ENCODE data around the gene GRIK2.

The GRIK2 gene

DNA sequence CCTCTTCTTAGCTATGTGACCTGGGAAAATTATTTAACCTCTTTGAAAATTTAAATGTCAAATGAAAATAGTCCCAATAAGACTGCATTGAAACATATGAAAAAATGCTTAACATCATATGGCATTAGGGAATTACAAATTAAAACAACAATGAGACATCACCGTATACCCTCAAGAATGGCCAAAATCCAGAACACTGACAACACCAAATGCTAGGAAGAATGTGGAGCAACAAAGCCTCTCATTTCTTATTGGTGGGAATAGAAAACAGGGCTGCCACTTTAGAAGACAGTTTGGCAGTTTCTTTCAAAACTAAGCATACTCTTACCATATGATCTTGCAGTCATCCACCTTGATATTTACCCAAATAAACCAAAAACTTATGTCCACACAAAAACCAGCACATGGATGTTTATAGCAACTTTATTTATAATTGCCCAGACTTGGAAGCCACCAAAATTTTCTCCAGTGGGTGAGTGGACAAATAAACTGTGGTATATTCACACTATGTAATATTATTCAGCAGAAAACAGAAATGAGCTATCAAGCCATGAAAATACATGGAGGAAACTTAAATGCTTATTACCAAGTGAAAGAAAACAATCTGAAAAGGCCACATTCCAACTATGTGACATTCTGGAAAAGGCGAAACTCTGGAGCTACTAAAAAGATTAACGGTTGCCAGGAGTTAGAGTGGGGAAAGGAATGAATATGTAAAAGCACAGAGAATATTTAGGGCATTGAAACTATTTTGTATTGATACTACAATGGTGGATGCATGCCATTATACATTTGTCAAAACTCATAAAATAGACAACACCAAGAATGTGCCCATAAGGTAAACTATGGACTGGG is 459.9 kb downstream of the GRIK2 start:
- H3K9me3 Mint-ChIP-seq (ENCODE audit: low read depth) = no peaks in the 10 kb centered on the region
- H3K27me3 Mint-ChIP-seq = no peaks in the 10 kb centered on the region
- no peaks in the 10 kb centered on the region for H3K4me1 Mint-ChIP-seq (ENCODE audit: low read depth)
- H3K27ac Mint-ChIP-seq = no peak overlapping the region
- H3K4me3 Mint-ChIP-seq = no peak overlapping the region
- H3K36me3 Mint-ChIP-seq = no peaks in the 10 kb centered on the region

DNA sequence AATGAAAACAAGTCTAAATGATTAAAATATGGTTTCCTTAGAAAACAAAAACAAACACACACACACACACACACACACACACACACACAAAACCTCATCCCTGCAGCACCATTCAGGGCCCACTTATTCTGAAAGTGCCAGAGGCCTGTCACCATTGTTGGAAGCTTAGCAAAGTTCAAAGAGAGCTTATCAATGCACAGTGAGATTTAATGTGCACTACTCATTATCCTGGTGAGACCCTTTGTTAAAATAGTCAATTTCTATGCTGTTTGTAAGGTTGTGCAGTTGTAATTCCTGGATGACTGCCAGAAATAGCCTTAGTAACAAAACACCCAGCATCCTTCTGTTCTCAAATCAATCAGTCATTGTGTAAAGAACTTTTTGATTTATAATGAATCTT is 482.9 kb downstream of the GRIK2 start:
- no peak overlapping the region for H3K4me3 Mint-ChIP-seq

DNA sequence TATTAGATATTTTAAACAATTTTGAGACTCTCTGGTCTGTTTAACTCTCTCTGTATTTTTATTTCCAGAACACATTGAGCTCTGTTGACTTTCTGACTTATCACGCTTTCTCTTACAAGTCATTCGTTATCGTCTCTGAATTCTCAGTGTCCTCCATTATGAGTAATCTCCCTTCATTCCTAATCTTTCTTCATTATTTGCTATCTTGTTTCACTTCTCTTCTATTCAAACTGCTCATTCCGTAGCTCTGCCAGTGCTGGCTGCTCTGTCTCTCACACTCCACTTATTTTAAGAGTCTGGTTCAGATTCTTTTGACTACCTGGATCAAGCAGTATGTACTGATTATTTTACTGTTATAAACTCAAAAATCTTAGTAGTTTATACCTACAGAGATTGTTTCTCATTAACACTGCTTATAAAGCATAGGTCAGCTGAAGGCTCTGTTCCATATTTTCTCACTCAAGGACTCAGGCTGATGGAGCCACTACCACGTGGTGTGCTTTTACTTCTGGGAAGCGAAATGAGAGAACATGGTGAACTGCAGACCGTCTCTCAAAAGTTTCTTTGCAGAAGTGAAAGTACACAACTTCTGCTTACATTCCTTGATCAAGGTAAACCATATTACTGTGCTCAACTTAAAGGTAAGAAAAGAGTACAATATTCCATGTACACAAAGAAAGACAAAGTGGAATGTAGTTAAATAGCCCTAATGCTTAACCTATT is 485.2 kb downstream of the GRIK2 start:
- H3K27ac Mint-ChIP-seq = no peak overlapping the region
- peaks cover 9% of the 10 kb centered on the region for H3K9me3 Mint-ChIP-seq (ENCODE audit: low read depth)
- H3K27me3 Mint-ChIP-seq = no peaks in the 10 kb centered on the region
- H3K4me1 Mint-ChIP-seq (ENCODE audit: low read depth) = no peaks in the 10 kb centered on the region
- H3K36me3 Mint-ChIP-seq = no peaks in the 10 kb centered on the region
- H3K4me3 Mint-ChIP-seq = no peak overlapping the region

More for the DNA sequence above, 482.9 kb downstream of the GRIK2 start:
- Mint-ChIP-seq H3K36me3 (no peaks in the 10 kb centered on the region), H3K27me3 (no peaks in the 10 kb centered on the region), H3K27ac (no peak overlapping the region), H3K9me3 (ENCODE audit: low read depth) (peaks cover 3% of the 10 kb centered on the region), H3K4me1 (ENCODE audit: low read depth) (no peaks in the 10 kb centered on the region)

DNA sequence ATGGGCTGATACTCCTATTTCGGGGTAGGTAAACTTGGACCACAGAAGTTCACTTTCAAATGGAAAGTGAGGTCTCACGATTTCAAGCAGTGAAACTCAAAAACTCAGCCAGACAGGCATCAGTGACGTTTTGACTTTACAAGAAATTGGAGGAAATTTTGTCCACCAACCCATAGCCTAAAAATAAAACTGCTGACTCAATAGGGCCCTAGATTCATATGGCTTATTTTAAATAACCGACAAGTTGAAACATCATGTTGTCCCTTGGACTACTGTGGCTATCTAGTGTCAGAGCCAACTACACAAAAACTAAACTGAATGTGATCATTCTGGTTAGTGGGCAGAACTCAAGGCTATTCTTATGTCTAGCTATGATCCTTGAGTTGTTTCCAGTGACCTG is 486.3 kb downstream of the GRIK2 start:
- H3K4me3 Mint-ChIP-seq = no peak overlapping the region
- H3K36me3 Mint-ChIP-seq = no peaks in the 10 kb centered on the region
- H3K27me3 Mint-ChIP-seq = no peaks in the 10 kb centered on the region
- H3K27ac Mint-ChIP-seq = no peak overlapping the region
- H3K4me1 Mint-ChIP-seq (ENCODE audit: low read depth) = no peaks in the 10 kb centered on the region
- H3K9me3 Mint-ChIP-seq (ENCODE audit: low read depth) = peaks cover 12% of the 10 kb centered on the region

DNA sequence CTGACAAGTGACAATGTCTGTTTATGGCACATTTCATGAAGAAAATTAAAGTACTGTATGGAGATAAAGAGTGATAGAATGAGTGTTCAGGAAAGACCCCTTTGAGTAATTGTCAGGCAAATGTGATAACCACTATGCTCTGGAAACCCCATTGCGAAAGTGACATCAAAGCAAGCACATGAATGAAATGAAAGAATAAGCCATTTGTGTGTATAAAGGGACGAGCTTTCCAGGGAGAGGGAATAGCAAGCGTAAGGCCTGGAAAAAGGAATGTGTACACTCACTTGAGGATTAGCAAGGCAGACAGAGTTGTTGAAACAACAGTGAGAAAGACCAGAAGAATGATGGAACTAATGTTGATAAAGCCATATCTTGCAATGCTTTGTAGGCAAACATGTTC is 490.0 kb downstream of the GRIK2 start:
- Mint-ChIP-seq H3K9me3 (ENCODE audit: low read depth) (peaks cover 12% of the 10 kb centered on the region), H3K27me3 (no peaks in the 10 kb centered on the region), H3K4me3 (no peak overlapping the region), H3K36me3 (no peaks in the 10 kb centered on the region), H3K27ac (no peak overlapping the region), H3K4me1 (ENCODE audit: low read depth) (no peaks in the 10 kb centered on the region)

DNA sequence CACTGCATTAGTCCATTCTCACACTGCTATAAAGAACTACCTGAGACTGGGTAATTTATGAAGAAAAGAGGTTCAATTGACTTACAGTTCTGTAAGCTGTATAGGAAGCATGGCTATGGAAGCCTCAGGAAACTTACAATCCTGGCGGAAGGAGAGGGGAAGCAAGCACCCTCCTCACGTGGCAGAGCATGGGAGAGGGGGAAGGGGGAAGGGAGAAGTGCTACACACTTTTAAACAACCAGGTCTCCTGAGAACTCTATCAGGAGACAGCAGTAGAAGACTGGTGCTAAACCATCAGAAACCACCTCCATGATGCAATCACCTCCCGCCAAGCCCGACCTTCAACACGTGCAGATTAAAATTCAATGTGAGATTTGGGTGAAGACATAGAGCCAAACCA is 494.0 kb downstream of the GRIK2 start:
- Mint-ChIP-seq H3K9me3 (ENCODE audit: low read depth) (peaks cover 12% of the 10 kb centered on the region), H3K4me1 (ENCODE audit: low read depth) (no peaks in the 10 kb centered on the region), H3K27me3 (no peaks in the 10 kb centered on the region), H3K36me3 (no peaks in the 10 kb centered on the region), H3K4me3 (no peak overlapping the region), H3K27ac (no peak overlapping the region)

DNA sequence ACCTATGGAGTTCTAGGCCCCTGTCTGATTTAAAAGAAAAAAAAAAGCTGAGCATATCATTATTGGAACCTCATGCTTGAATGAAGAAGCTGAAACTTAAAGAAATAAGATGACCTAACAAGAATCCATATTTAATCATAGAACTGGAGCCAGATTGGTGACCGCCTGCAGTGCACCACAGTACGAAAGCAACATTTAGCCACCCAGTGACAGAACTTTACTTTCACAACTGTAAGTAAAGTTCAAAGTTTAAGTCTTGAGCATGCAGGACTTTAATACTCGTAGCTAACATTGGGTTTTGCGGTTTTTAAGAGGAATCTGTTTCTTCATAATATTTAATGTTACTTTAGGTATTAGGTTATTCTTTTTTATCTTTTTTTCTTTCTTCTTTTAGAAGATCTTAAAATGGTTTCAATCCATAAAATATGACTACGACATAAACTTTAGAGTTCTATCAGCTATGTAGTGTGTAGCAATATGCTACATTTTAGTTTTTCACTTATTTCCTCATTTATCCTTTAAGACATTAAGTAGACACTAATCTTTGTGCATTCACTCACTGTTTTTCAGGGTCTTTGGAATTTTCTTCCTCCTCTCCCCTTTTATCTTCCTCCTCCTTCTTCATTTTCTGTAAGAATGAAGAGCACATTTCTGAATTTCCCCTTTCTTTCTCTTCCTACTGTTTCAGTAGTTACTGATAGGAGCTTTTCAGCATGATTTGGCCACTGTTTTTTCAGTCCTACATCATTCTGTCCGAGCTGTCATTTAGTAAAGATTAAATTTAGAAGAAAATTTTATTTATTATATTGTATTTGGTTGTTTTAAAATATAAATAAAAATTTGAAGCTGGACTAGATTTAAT is 514.1 kb downstream of the GRIK2 start:
- H3K9me3 Mint-ChIP-seq (ENCODE audit: low read depth) = no peaks in the 10 kb centered on the region
- H3K4me3 Mint-ChIP-seq = no peak overlapping the region
- no peaks in the 10 kb centered on the region for H3K27me3 Mint-ChIP-seq
- no peak overlapping the region for H3K27ac Mint-ChIP-seq
- no peaks in the 10 kb centered on the region for H3K36me3 Mint-ChIP-seq
- no peaks in the 10 kb centered on the region for H3K4me1 Mint-ChIP-seq (ENCODE audit: low read depth)

DNA sequence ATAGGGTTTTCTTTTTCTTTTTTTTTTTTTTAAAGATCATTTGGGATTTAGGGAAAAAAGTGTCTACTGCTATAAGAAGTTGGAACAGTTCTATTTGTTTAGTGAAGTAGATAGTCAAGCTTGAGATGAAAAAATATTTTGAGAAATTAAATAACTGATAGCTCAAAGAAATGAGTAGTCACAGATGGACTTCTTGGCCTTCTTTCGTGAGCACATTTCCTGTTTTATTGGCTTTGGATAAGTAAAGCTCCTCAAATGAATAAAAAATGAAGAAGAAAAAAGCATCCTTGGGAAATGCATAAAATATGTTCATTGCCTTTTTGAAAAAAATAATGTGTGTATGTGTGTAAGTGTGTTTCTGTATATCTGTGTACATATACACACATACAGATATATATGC is 515.9 kb downstream of the GRIK2 start:
- Mint-ChIP-seq H3K27ac (no peak overlapping the region), H3K4me1 (ENCODE audit: low read depth) (no peaks in the 10 kb centered on the region), H3K27me3 (no peaks in the 10 kb centered on the region), H3K9me3 (ENCODE audit: low read depth) (no peaks in the 10 kb centered on the region), H3K4me3 (no peak overlapping the region), H3K36me3 (no peaks in the 10 kb centered on the region)

DNA sequence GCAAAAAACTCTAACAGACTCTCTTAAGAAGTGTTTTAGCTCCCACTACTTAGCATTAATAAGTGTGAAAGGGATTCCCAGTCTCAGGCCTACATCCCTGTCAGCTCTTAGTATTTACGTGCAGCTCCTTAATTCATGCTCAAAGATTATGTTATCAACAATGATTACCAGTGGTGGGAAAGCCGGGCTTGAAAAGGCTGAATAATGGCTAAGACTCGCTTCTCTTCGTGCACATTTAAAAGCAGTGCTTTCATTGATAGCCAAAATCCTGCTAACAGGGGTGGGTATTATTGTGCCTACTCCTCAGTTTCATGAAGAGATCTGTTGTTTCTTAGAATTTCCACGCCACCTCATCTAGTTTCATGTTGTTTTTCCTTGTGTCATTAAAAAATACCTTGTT is 518.8 kb downstream of the GRIK2 start:
- H3K4me1 Mint-ChIP-seq (ENCODE audit: low read depth) = no peaks in the 10 kb centered on the region
- H3K9me3 Mint-ChIP-seq (ENCODE audit: low read depth) = no peaks in the 10 kb centered on the region
- no peaks in the 10 kb centered on the region for H3K27me3 Mint-ChIP-seq
- H3K4me3 Mint-ChIP-seq = no peak overlapping the region
- H3K36me3 Mint-ChIP-seq = no peaks in the 10 kb centered on the region
- no peak overlapping the region for H3K27ac Mint-ChIP-seq

DNA sequence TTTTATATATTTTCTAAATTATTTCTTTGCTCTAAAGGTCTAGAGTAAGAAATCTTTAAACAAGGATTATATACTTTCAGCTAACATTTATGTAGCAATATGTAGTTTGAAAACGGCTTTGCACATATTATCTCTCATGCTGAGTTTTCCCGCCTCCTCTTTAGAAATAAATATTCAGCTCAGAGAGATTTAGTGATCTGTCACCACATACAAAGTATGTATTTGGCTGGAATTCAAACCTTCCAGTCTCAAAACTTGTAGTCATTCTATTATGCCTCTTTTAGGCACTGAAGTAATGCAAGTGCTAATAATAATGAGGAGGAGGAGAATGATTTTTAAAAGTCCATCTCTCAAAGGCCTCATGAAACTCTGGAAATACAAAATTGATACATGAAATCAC is 525.0 kb downstream of the GRIK2 start:
- Mint-ChIP-seq H3K36me3 (no peaks in the 10 kb centered on the region), H3K27me3 (no peaks in the 10 kb centered on the region), H3K4me3 (no peak overlapping the region), H3K9me3 (ENCODE audit: low read depth) (no peaks in the 10 kb centered on the region), H3K4me1 (ENCODE audit: low read depth) (no peaks in the 10 kb centered on the region), H3K27ac (no peak overlapping the region)

DNA sequence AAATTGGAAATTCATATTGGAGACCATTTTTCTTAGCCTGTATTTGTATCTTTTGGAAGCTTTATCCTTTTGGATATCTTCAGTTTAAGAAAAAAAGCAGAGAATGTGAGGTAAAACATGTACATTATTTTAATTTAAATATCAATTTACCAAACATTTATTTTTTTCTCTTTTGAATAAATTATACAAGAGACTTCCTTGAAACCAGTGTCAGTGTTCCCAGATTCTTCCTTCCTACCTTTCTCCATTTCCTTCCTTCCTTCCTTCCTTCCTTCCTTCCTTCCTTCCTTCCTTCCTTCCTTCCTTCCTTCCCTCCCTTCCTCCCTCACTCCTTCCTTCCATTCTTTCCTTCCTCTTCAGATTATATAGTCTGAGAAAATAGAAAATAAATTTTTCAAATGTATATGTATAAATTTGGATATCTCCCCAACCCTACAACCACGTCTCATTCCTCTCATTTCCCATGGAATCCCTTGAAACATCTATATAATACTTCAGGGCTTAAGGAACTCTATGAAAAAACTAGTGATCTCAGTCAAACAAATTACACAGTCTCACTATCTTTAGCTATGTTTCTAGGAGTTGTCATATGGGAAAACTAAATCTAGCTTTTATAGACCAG is 528.4 kb downstream of the GRIK2 start:
- Mint-ChIP-seq H3K27me3 (no peaks in the 10 kb centered on the region), H3K4me1 (ENCODE audit: low read depth) (no peaks in the 10 kb centered on the region), H3K36me3 (no peaks in the 10 kb centered on the region), H3K27ac (no peak overlapping the region), H3K4me3 (no peak overlapping the region), H3K9me3 (ENCODE audit: low read depth) (no peaks in the 10 kb centered on the region)

DNA sequence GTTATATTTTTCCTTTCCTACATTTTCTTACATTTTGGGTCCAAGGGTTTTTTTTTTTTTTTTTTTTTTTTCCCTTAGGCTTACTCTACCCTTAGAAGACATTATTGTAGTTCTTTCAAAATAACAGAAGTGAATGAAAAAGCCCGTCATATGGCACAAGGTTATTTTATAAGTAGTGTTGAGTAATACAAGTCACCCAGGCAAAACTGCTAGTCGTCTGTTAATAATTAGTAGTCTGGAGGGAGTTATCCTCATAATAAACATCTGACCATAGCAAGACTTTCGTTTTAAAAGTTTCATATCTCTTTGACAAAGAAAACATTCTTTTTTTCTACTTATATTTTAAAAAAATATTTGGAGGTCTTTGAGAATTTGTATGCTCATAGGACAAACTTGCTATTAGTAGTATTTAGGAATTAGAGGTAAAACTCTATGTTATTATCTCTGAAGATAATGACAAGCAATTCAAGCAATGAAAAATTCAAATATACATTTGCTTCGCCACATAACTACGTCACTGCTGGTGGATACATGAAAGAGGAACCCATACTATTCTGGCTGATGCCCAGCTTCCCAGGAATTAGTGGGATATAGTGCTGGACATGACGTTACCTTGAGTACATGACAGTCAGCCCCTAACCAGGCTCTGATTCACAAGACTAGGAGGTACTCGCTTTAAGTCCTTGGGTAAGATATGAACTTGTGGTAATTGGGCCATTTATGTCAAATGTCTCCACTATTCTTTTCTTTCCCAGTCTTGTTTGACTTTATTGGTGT is 532.8 kb downstream of the GRIK2 start:
- no peak overlapping the region for H3K27ac Mint-ChIP-seq
- no peaks in the 10 kb centered on the region for H3K36me3 Mint-ChIP-seq
- no peak overlapping the region for H3K4me3 Mint-ChIP-seq
- no peaks in the 10 kb centered on the region for H3K27me3 Mint-ChIP-seq
- H3K4me1 Mint-ChIP-seq (ENCODE audit: low read depth) = no peaks in the 10 kb centered on the region
- peaks cover 4% of the 10 kb centered on the region for H3K9me3 Mint-ChIP-seq (ENCODE audit: low read depth)

DNA sequence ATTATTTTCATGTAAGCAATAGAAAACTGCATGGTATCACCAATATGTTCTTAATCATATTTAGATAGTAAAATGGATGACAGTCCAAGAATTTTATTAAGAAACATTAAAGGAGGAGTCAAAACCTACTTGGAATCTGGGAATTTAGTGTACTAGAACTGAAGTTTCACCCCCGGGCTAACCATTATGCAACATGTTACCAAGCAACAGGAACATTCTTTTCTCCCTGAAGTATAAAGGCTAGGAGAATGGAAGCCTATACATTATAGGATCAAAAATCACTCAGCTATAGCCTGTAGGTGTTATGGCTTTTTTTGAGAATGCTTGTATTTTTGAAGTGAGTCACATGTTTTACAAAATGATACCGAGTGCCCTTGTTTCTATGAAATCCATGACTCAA is 538.3 kb downstream of the GRIK2 start:
- H3K4me1 Mint-ChIP-seq (ENCODE audit: low read depth) = no peaks in the 10 kb centered on the region
- H3K9me3 Mint-ChIP-seq (ENCODE audit: low read depth) = peaks cover 12% of the 10 kb centered on the region
- no peak overlapping the region for H3K27ac Mint-ChIP-seq
- H3K4me3 Mint-ChIP-seq = no peak overlapping the region
- no peaks in the 10 kb centered on the region for H3K36me3 Mint-ChIP-seq
- H3K27me3 Mint-ChIP-seq = no peaks in the 10 kb centered on the region

DNA sequence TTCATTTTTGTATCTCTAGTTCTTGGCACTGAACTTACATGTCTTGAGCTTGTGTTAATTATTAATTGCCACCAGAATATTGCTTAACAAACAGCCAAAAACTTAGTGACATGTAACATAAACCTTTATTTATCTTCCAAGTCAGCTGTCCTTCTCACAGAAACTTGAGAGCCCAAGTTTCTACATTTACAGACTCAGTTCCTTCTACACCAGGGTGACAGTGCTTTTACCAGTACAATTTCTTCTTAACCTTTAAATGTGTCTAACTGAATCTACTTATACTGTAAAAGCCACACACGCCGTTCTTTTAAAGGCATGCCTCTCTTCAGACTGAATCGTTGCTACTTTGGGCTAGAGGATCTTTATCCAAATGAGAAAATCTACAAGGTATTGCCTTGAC is 539.2 kb downstream of the GRIK2 start:
- Mint-ChIP-seq H3K27ac (no peak overlapping the region), H3K4me1 (ENCODE audit: low read depth) (no peaks in the 10 kb centered on the region), H3K9me3 (ENCODE audit: low read depth) (peaks cover 12% of the 10 kb centered on the region), H3K36me3 (no peaks in the 10 kb centered on the region), H3K4me3 (no peak overlapping the region), H3K27me3 (no peaks in the 10 kb centered on the region)

Data from activated naive CD8-positive, alpha-beta T cell (primary cell).